ENCODE results near the gene GPS2. TPM values are rescaled to one million over a fixed set of nuclear protein-coding genes. Genes with fewer than 3 reads are reported as not detected.
A peak's percentile ranks its signal among the peaks of the same experiment; 100 is the strongest.

Gene GPS2
- total RNA-seq (2013; cell fraction: nucleolus; rRNA removed) = 25.1 and 29.8 TPM in 2 replicates
- total RNA-seq (2014; rRNA removed) (42.4 and 58.2 TPM in 2 replicates), total RNA-seq (2014; rRNA removed; fragmentation: Illumina TruSeq; extraction: Trizol) (32.2 and 35.8 TPM in 2 replicates), total RNA-seq (2021) (44.2 and 50.7 TPM in 2 replicates), polyA plus RNA-seq (2011; rRNA removed) (10.1 and 10.2 TPM in 2 replicates), polyA plus RNA-seq (2014; fragmentation: Illumina TruSeq; extraction: Trizol) (35.4 and 46.7 TPM in 2 replicates), polyA plus RNA-seq (2014; fragmentation: Nextera tagmentation; extraction: Ambion mirVana) (10 to 100 TPM; 18.4 to 26.0 TPM), polyA plus RNA-seq (2014; rRNA removed) (38.3 and 44.5 TPM in 2 replicates), polyA plus RNA-seq (2016; fragmentation: Nextera tagmentation; extraction: Ambion mirVana) (10 to 100 TPM; 91.6 to 96.4 TPM), polyA minus RNA-seq (2011; rRNA and poly(A)+ RNA removed) (11.0 and 26.7 TPM in 2 replicates), Bru-seq, nascent RNA (percentile 71 among the genes with signal in this experiment), BruChase-seq, experiment 1, labeled RNA remaining after a 6-hour chase (percentile 79 among the genes with signal in this experiment), BruChase-seq, experiment 2, labeled RNA remaining after a 2-hour chase (percentile 51 among the genes with signal in this experiment)
- 36.6 TPM for polyA plus RNA-seq (2011; ENCODE audit: low read depth)
- 24.7 and 25.9 TPM in 2 replicates for polyA plus RNA-seq (2011; cell fraction: cytosol; rRNA removed)
- polyA plus RNA-seq (2011; cell fraction: nucleus; rRNA removed) = 132 and 133 TPM in 2 replicates
- 35.8 and 45.2 TPM in 2 replicates for polyA plus RNA-seq (2012)
- 7.5 and 11.1 TPM in 2 replicates for polyA minus RNA-seq (2011; cell fraction: cytosol; rRNA and poly(A)+ RNA removed)
- 24.3 and 29.8 TPM in 2 replicates for polyA minus RNA-seq (2011; cell fraction: nucleus; rRNA and poly(A)+ RNA removed)
- long read RNA-seq, experiment 1, transcript GPS2-201 (11 exons, 1,379 nt) = major isoform, 15 of 112 reads
- long read RNA-seq, experiment 1, transcript GPS2-202 (10 exons, 1,371 nt) = minor isoform, 6 of 112 reads
- long read RNA-seq, experiment 1, partial matches to known transcripts = 1 of 112 reads
- long read RNA-seq, experiment 1, other reads (novel, unspliced or antisense) = 90 of 112 reads
- long read RNA-seq, experiment 2, transcript GPS2-201 (11 exons, 1,379 nt) = major isoform, 5 of 55 reads
- long read RNA-seq, experiment 2, partial matches to known transcripts = 3 of 55 reads
- long read RNA-seq, experiment 2, other reads (novel, unspliced or antisense) = 46 of 55 reads

GRCh38 chr17:7314719-7315569 is at the start of gene GPS2:
Gene GPS2, minus strand, starts transcription at chr17:7315360. Its CDS starts 308 bp downstream, at chr17:7315052.
- H3K79me2 ChIP-seq (ENCODE audit: control insufficient read depth, insufficient read depth, low read length) = peaks cover 34% of the 10 kb centered on the region
- H3K4me2 ChIP-seq (ENCODE audit: control insufficient read depth, insufficient read depth) = peak within 1 kb of the TSS; percentile 95
- no TSS peak for BruUV-seq (replicated peaks)
- no peaks in the 10 kb centered on the region for H3K9me3 ChIP-seq (replicated peaks; ENCODE audit: control insufficient read depth, insufficient read depth, low read length)
- H3K4me3 ChIP-seq = peak within 1 kb of the TSS; percentile 84
- intact Hi-C loops (cut with micrococcal nuclease; ENCODE audit: unreplicated experiment) (no loop called here), in situ Hi-C loops (cut with MboI) (no loop called here)
- FAIRE-seq = peak; percentile 65
- peaks cover 13% of the 10 kb centered on the region for H4K20me1 ChIP-seq (ENCODE audit: control insufficient read depth, insufficient read depth)
- peak within 1 kb of the TSS; percentile 83 for H3K9ac ChIP-seq (ENCODE audit: control insufficient read depth, insufficient read depth, low read length)
- H3K36me3 ChIP-seq (ENCODE audit: control insufficient read depth in 2 of 2, insufficient read depth in 2 of 2, low read length in 1 of 2) = peaks cover 26 to 32% of the 10 kb centered on the region in 2 experiments
- ChIA-PET POLR2A (interaction anchor here (0.6 to 1.6 kb wide), 6 partner anchors 14 to 962 kb away, joined by 3 to 11 read pairs (median 5); partner anchors contain the start of genes ACAP1 and NEURL4), SMC1A (ENCODE audit: uncharacterized antibody, unreplicated experiment) (interaction anchor here (0.8 to 1.4 kb wide), 4 partner anchors 15 to 183 kb away, joined by 3 to 5 read pairs (median 4); partner anchors contain the start of genes ACAP1 and NEURL4), RAD21 (ENCODE audit: unreplicated experiment) (interaction anchor here (1.0 kb wide), 1 partner anchor 15 kb away, joined by 3 read pairs; no protein-coding TSS in a partner anchor), CTCF (interaction anchor here (1.1 to 1.6 kb wide), 4 partner anchors 10 to 246 kb away, joined by 3 to 6 read pairs (median 4); no protein-coding TSS in a partner anchor)
- no peak for DNase-seq (ENCODE audit: low read depth, low spot score)
- WGBS (ENCODE audit: insufficient coverage, insufficient replicate concordance, low lambda C conversion rate, missing lambda C conversion rate) = 2% methylated on average over 75 of the region's 95 CpGs
- peak within 1 kb of the TSS; percentile 86 for H3K27ac ChIP-seq (ENCODE audit: control insufficient read depth, insufficient read depth)
- H3K4me1 ChIP-seq (ENCODE audit: control insufficient read depth, insufficient read depth, low read length) = peaks cover 19% of the 10 kb centered on the region; the same call in 1 of the 2 replicates
- H2AFZ ChIP-seq (ENCODE audit: control insufficient read depth, low read depth, low read length) = peak within 1 kb of the TSS; percentile 76
- H3K27me3 ChIP-seq (replicated peaks in 1 of 2; ENCODE audit: control insufficient read depth in 2 of 2, insufficient read depth in 2 of 2, low read length in 1 of 2) = no peaks in the 10 kb centered on the region
- ATAC-seq = peak; percentile 81
- TF ChIP-seq SUPT20H (IDR thresholded peaks at IDR 0.05; ENCODE audit: borderline replicate concordance, control insufficient read depth, low read depth, low read length) (no peak), PKNOX1 (IDR thresholded peaks at IDR 0.05) (peak; percentile 53; the same call in 1 of the 2 replicates), DPF2 (IDR thresholded peaks at IDR 0.05) (peak; percentile 66), BCL11A (IDR thresholded peaks at IDR 0.05; ENCODE audit: low read depth, low read length) (no peak), SPI1 (IDR thresholded peaks at IDR 0.05; ENCODE audit: borderline replicate concordance, insufficient read depth, low read depth, low read length) (no peak), PRDM15 (CRISPR knock-in tag; IDR thresholded peaks at IDR 0.05) (no peak), USF2 (IDR thresholded peaks at IDR 0.05; ENCODE audit: borderline replicate concordance, low read depth, low read length) (no peak; the same call in 1 of the 2 replicates), CEBPB (IDR thresholded peaks at IDR 0.05; ENCODE audit: borderline replicate concordance in 1 of 2, low read depth in 2 of 2, low read length in 2 of 2) (no peak), KAT2A (conservative IDR thresholded peaks at IDR 0.05; ENCODE audit: control insufficient read depth, low read depth, low read length) (no peak), FOS (IDR thresholded peaks at IDR 0.05; ENCODE audit: borderline replicate concordance, extremely low read depth, insufficient read length) (no peak)

Data from GM12878 (cell line).